Activated naive CD8-positive, alpha-beta T cell treated with anti-CD3 and anti-CD28 coated beads, Interleukin-2, amount 50 U/mL, for 24 hours (primary cell): ENCODE measurements around the gene PDGFC.

ENCODE experiments used
- ATAC-seq: fragments of 150-1000 bp; cut with Tn5 transposase; one replicate; pipeline ENCODE4 v1.10.0; 2021
- DNase-seq: peaks from one replicate; pipeline ENCODE4 v3.0.0; 2021
- H3K27ac Mint-ChIP-seq: one replicate; pipeline ENCODE4 v1.8.0; 2021; ENCODE audit warnings: mild to moderate bottlenecking, mixed read lengths
- H3K27me3 Mint-ChIP-seq: one replicate; pipeline ENCODE4 v1.8.0; 2021; ENCODE audit warnings: mixed read lengths
- H3K36me3 Mint-ChIP-seq: one replicate; pipeline ENCODE4 v1.8.0; 2021; ENCODE audit warnings: low read depth, mixed read lengths
- H3K4me1 Mint-ChIP-seq: one replicate; pipeline ENCODE4 v1.8.0; 2021; ENCODE audit warnings: mixed read lengths
- H3K4me3 Mint-ChIP-seq: one replicate; pipeline ENCODE4 v1.8.0; 2021; ENCODE audit warnings: mild to moderate bottlenecking, moderate library complexity, mixed read lengths
- H3K9me3 Mint-ChIP-seq: one replicate; pipeline ENCODE4 v1.8.0; 2021; ENCODE audit warnings: mixed read lengths

Gene PDGFC

GRCh38 chr4:156773648-156774357 lies 197.8 kb downstream of the PDGFC start:
- H3K27ac Mint-ChIP-seq: no peak overlapping the region
- H3K9me3 Mint-ChIP-seq: no peaks in the 10 kb centered on the region
- H3K4me1 Mint-ChIP-seq: no peaks in the 10 kb centered on the region
- no peaks in the 10 kb centered on the region for H3K36me3 Mint-ChIP-seq
- ATAC-seq (no peak), DNase-seq (no peak)
- no peaks in the 10 kb centered on the region for H3K27me3 Mint-ChIP-seq
- H3K4me3 Mint-ChIP-seq: no peak overlapping the region

GRCh38 chr4:156771171-156771837 lies 200.3 kb downstream of the PDGFC start:
- Mint-ChIP-seq H3K27me3 (no peaks in the 10 kb centered on the region), H3K27ac (no peak overlapping the region), H3K4me3 (no peak overlapping the region), H3K9me3 (no peaks in the 10 kb centered on the region), H3K4me1 (no peaks in the 10 kb centered on the region), H3K36me3 (no peaks in the 10 kb centered on the region)
- ATAC-seq (no peak), DNase-seq (no peak)

GRCh38 chr4:156770140-156770539 lies 201.5 kb downstream of the PDGFC start:
- ATAC-seq: no peak
- Mint-ChIP-seq H3K4me3 (no peak overlapping the region), H3K27ac (no peak overlapping the region), H3K36me3 (no peaks in the 10 kb centered on the region), H3K9me3 (no peaks in the 10 kb centered on the region), H3K4me1 (no peaks in the 10 kb centered on the region), H3K27me3 (no peaks in the 10 kb centered on the region)
- no peak for DNase-seq

GRCh38 chr4:156767911-156768415 lies 203.6 kb downstream of the PDGFC start:
- no peak overlapping the region for H3K27ac Mint-ChIP-seq
- H3K4me3 Mint-ChIP-seq: no peak overlapping the region
- DNase-seq (no peak), ATAC-seq (no peak)
- H3K9me3 Mint-ChIP-seq: no peaks in the 10 kb centered on the region
- no peaks in the 10 kb centered on the region for H3K4me1 Mint-ChIP-seq
- H3K36me3 Mint-ChIP-seq: no peaks in the 10 kb centered on the region
- no peaks in the 10 kb centered on the region for H3K27me3 Mint-ChIP-seq

- Mint-ChIP-seq H3K27me3 (no peaks in the 10 kb centered on the region), H3K4me1 (no peaks in the 10 kb centered on the region), H3K9me3 (no peaks in the 10 kb centered on the region), H3K27ac (no peak overlapping the region), H3K36me3 (no peaks in the 10 kb centered on the region), H3K4me3 (no peak overlapping the region)
- no peak for ATAC-seq
- DNase-seq: no peak
Observed at GRCh38 chr4:156766846-156767245, 204.8 kb downstream of the PDGFC start.

GRCh38 chr4:156765277-156765676 lies 206.3 kb downstream of the PDGFC start:
- ATAC-seq (no peak), DNase-seq (no peak)
- Mint-ChIP-seq H3K4me1 (no peaks in the 10 kb centered on the region), H3K9me3 (no peaks in the 10 kb centered on the region), H3K27ac (no peak overlapping the region), H3K27me3 (no peaks in the 10 kb centered on the region), H3K4me3 (no peak overlapping the region), H3K36me3 (no peaks in the 10 kb centered on the region)

GRCh38 chr4:156764846-156765245 lies 206.8 kb downstream of the PDGFC start:
- Mint-ChIP-seq H3K27ac (no peak overlapping the region), H3K27me3 (no peaks in the 10 kb centered on the region), H3K4me1 (no peaks in the 10 kb centered on the region), H3K36me3 (no peaks in the 10 kb centered on the region), H3K9me3 (no peaks in the 10 kb centered on the region), H3K4me3 (no peak overlapping the region)
- ATAC-seq (no peak), DNase-seq (no peak)

GRCh38 chr4:156764145-156764544 lies 207.5 kb downstream of the PDGFC start:
- H3K4me1 Mint-ChIP-seq: no peaks in the 10 kb centered on the region
- no peaks in the 10 kb centered on the region for H3K9me3 Mint-ChIP-seq
- no peak overlapping the region for H3K27ac Mint-ChIP-seq
- H3K27me3 Mint-ChIP-seq: no peaks in the 10 kb centered on the region
- ATAC-seq: no peak
- no peaks in the 10 kb centered on the region for H3K36me3 Mint-ChIP-seq
- no peak for DNase-seq
- no peak overlapping the region for H3K4me3 Mint-ChIP-seq

GRCh38 chr4:156763511-156763910 lies 208.1 kb downstream of the PDGFC start:
- no peak overlapping the region for H3K4me3 Mint-ChIP-seq
- H3K4me1 Mint-ChIP-seq: no peaks in the 10 kb centered on the region
- no peak for ATAC-seq
- peaks cover 3% of the 10 kb centered on the region for H3K9me3 Mint-ChIP-seq
- no peaks in the 10 kb centered on the region for H3K27me3 Mint-ChIP-seq
- no peaks in the 10 kb centered on the region for H3K36me3 Mint-ChIP-seq
- DNase-seq: no peak
- no peak overlapping the region for H3K27ac Mint-ChIP-seq

GRCh38 chr4:156762851-156763250 lies 208.7 kb downstream of the PDGFC start:
- H3K27me3 Mint-ChIP-seq: no peaks in the 10 kb centered on the region
- H3K9me3 Mint-ChIP-seq: peaks cover 7% of the 10 kb centered on the region
- DNase-seq: no peak
- no peak for ATAC-seq
- no peak overlapping the region for H3K4me3 Mint-ChIP-seq
- H3K36me3 Mint-ChIP-seq: no peaks in the 10 kb centered on the region
- no peak overlapping the region for H3K27ac Mint-ChIP-seq
- H3K4me1 Mint-ChIP-seq: no peaks in the 10 kb centered on the region

GRCh38 chr4:156756118-156756517 lies 215.5 kb downstream of the PDGFC start:
- no peak for ATAC-seq
- H3K4me3 Mint-ChIP-seq: no peak overlapping the region
- H3K9me3 Mint-ChIP-seq: peaks cover 11% of the 10 kb centered on the region
- H3K27ac Mint-ChIP-seq: no peak overlapping the region
- H3K27me3 Mint-ChIP-seq: no peaks in the 10 kb centered on the region
- H3K36me3 Mint-ChIP-seq: no peaks in the 10 kb centered on the region
- no peak for DNase-seq
- no peaks in the 10 kb centered on the region for H3K4me1 Mint-ChIP-seq

- no peak for DNase-seq
- H3K36me3 Mint-ChIP-seq: no peaks in the 10 kb centered on the region
- H3K27ac Mint-ChIP-seq: no peak overlapping the region
Observed at GRCh38 chr4:156754832-156755570, 216.6 kb downstream of the PDGFC start.

GRCh38 chr4:156751486-156751885 lies 220.1 kb downstream of the PDGFC start:
- Mint-ChIP-seq H3K9me3 (peaks cover 10% of the 10 kb centered on the region), H3K36me3 (no peaks in the 10 kb centered on the region), H3K4me1 (no peaks in the 10 kb centered on the region), H3K27ac (no peak overlapping the region), H3K4me3 (no peak overlapping the region), H3K27me3 (no peaks in the 10 kb centered on the region)
- ATAC-seq (no peak), DNase-seq (no peak)

More at GRCh38 chr4:156754832-156755570, 216.6 kb downstream of the PDGFC start:
- no peak overlapping the region for H3K4me3 Mint-ChIP-seq
- H3K9me3 Mint-ChIP-seq: peaks cover 17% of the 10 kb centered on the region
- no peak for ATAC-seq
- H3K4me1 Mint-ChIP-seq: no peaks in the 10 kb centered on the region
- H3K27me3 Mint-ChIP-seq: no peaks in the 10 kb centered on the region

- Mint-ChIP-seq H3K4me1 (no peaks in the 10 kb centered on the region), H3K27ac (no peak overlapping the region), H3K4me3 (no peak overlapping the region), H3K36me3 (no peaks in the 10 kb centered on the region), H3K27me3 (no peaks in the 10 kb centered on the region), H3K9me3 (peaks cover 6% of the 10 kb centered on the region)
- DNase-seq: no peak
- ATAC-seq: no peak
Observed at GRCh38 chr4:156749426-156750403, 221.9 kb downstream of the PDGFC start.
